ENCODE results near the gene LAMTOR1.

DNA sequence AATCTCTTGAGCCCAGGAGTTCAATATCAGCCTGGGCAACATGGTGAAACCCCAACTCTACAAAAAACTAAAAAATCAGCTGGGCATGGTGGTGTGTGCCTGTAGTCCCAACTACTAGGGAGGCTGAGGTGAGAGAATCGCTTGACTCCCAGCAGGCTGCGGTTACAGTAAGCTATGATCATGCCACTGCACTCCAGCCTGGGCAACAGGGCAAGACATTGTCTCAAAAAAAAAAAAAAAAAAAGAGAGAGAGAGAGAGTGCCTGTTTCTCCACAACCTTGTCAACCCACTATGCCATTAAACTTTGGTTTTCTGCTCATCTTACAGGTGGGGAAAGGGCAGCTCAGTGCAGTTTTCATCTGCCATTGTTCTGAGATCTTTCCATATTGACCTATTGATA, 37.6 kb upstream of the LAMTOR1 start:
- TF ChIP-seq CREB1 (IDR thresholded peaks at IDR 0.05; ENCODE audit: low read depth), result no peak
- no peak for TF ChIP-seq CEBPB (IDR thresholded peaks at IDR 0.05)
- TF ChIP-seq TAF1 (IDR thresholded peaks at IDR 0.05; ENCODE audit: low read depth), result no peak
- TF ChIP-seq REST (IDR thresholded peaks at IDR 0.05; ENCODE audit: low read depth), result no peak
- no peak for TF ChIP-seq MAX (IDR thresholded peaks at IDR 0.05)
- TF ChIP-seq ZBTB7A (IDR thresholded peaks at IDR 0.05; ENCODE audit: low read depth), result no peak
- no peak for TF ChIP-seq RAD21 (IDR thresholded peaks at IDR 0.05; ENCODE audit: low read depth)
- TF ChIP-seq YY1 (IDR thresholded peaks at IDR 0.05; ENCODE audit: low read depth), result no peak
- no peak for TF ChIP-seq EP300 (IDR thresholded peaks at IDR 0.05; ENCODE audit: borderline replicate concordance)
- TF ChIP-seq, protein P1, sequence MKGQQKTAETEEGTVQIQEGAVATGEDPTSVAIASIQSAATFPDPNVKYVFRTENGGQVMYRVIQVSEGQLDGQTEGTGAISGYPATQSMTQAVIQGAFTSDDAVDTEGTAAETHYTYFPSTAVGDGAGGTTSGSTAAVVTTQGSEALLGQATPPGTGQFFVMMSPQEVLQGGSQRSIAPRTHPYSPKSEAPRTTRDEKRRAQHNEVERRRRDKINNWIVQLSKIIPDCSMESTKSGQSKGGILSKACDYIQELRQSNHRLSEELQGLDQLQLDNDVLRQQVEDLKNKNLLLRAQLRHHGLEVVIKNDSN (IDR thresholded peaks at IDR 0.05), result no peak
- TF ChIP-seq TCF12 (IDR thresholded peaks at IDR 0.05; ENCODE audit: low read depth), result no peak
